ENCODE measurements around the gene ERVMER34-1. TPM values are rescaled to one million over a fixed set of nuclear protein-coding genes. Genes with fewer than 3 reads are reported as not detected.

The ERVMER34-1 gene
- total and polyA plus RNA-seq, 2 donors (not counting 3 experiments of a cell fraction or from before 2014, with no cell fraction given): 0.03 TPM; not detected in 1

GRCh38 chr4:52729586-52729985 lies 21.6 kb downstream of the ERVMER34-1 start:
- FAIRE-seq: no peak
- Histone ChIP-seq H3K9me3 (replicated peaks; ENCODE audit: control insufficient read depth, insufficient read depth, low read length) (no peaks in the 10 kb centered on the region), H3K36me3 (ENCODE audit: control insufficient read depth in 2 of 2, extremely low read depth in 1 of 2, insufficient read depth in 2 of 2, low read length in 2 of 2) (no peaks in the 10 kb centered on the region), H3K4me2 (ENCODE audit: insufficient read depth, low read length) (no peak overlapping the region), H2AFZ (ENCODE audit: low read depth, low read length) (no peak overlapping the region), H3K9ac (replicated peaks; ENCODE audit: extremely low read depth, insufficient read depth, low read length) (no peak overlapping the region), H3K4me3 (replicated peaks in 1 of 3; ENCODE audit: insufficient read depth in 1 of 3, low read depth in 1 of 3, low read length in 3 of 3) (no peak overlapping the region), H3K4me1 (ENCODE audit: control insufficient read depth, extremely low read depth, insufficient read depth, low read length) (no peaks in the 10 kb centered on the region), H3K9me1 (replicated peaks; ENCODE audit: control insufficient read depth, extremely low read depth, insufficient read depth, low read length) (no peaks in the 10 kb centered on the region), H3K27ac (ENCODE audit: insufficient read depth, low read depth, low read length) (no peak overlapping the region), H4K20me1 (replicated peaks; ENCODE audit: control insufficient read depth, extremely low read depth, insufficient read depth, low read length) (no peaks in the 10 kb centered on the region), H3K27me3 (ENCODE audit: control insufficient read depth in 2 of 2, insufficient read depth in 2 of 2, low read length in 2 of 2) (peaks cover 0 to 2% of the 10 kb centered on the region in 2 experiments), H3K79me2 (ENCODE audit: control insufficient read depth, insufficient read depth, low read length) (no peaks in the 10 kb centered on the region)
- BruUV-seq (replicated peaks): no TSS peak
- no peak for DNase-seq (ENCODE audit: low read depth, low spot score)
- dilution Hi-C loops (cut with MboI; ENCODE audit: extremely low pct_ligation_motif_present, low sequenced_read_pairs): no loop called here
- ChIA-PET POLR2A (no interaction called here), CTCF (interaction anchor here (1.2 to 1.3 kb wide), 2 partner anchors 182 to 184 kb away, joined by 3 to 4 read pairs; no protein-coding TSS in a partner anchor)
- TF ChIP-seq POLR2AphosphoS5 (IDR thresholded peaks at IDR 0.05; ENCODE audit: insufficient read depth, low read depth, low read length): no peak
- TF ChIP-seq MYC (IDR thresholded peaks at IDR 0.05; ENCODE audit: low read depth, low read length): no peak
- TF ChIP-seq MAX (IDR thresholded peaks at IDR 0.05; ENCODE audit: insufficient read depth, insufficient read length): no peak
- TF ChIP-seq EZH2 (IDR thresholded peaks at IDR 0.05; ENCODE audit: borderline replicate concordance, low read depth, low read length, severe bottlenecking): no peak
- no peak for TF ChIP-seq GATA2 (IDR thresholded peaks at IDR 0.05; ENCODE audit: insufficient read depth, insufficient read length, low read depth, low read length)
- TF ChIP-seq POLR2A (IDR thresholded peaks at IDR 0.05; ENCODE audit: low read depth, low read length): no peak
- TF ChIP-seq JUN (IDR thresholded peaks at IDR 0.05; ENCODE audit: borderline replicate concordance, insufficient read depth, insufficient read length, low read depth): no peak
- no peak for TF ChIP-seq FOS (IDR thresholded peaks at IDR 0.05; ENCODE audit: borderline replicate concordance, insufficient read depth, low read length)
- TF ChIP-seq, protein P1, sequence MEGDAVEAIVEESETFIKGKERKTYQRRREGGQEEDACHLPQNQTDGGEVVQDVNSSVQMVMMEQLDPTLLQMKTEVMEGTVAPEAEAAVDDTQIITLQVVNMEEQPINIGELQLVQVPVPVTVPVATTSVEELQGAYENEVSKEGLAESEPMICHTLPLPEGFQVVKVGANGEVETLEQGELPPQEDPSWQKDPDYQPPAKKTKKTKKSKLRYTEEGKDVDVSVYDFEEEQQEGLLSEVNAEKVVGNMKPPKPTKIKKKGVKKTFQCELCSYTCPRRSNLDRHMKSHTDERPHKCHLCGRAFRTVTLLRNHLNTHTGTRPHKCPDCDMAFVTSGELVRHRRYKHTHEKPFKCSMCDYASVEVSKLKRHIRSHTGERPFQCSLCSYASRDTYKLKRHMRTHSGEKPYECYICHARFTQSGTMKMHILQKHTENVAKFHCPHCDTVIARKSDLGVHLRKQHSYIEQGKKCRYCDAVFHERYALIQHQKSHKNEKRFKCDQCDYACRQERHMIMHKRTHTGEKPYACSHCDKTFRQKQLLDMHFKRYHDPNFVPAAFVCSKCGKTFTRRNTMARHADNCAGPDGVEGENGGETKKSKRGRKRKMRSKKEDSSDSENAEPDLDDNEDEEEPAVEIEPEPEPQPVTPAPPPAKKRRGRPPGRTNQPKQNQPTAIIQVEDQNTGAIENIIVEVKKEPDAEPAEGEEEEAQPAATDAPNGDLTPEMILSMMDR (IDR thresholded peaks at IDR 0.05; ENCODE audit: extremely low read depth in 1 of 2, insufficient read depth in 1 of 2, low read depth in 1 of 2, low read length in 2 of 2): no peak
- intact Hi-C loops (cut with micrococcal nuclease): no loop called here

All from endothelial cell of umbilical vein (primary cell).